ENCODE data around the gene ZNF655. TPM values are rescaled to one million over a fixed set of nuclear protein-coding genes. Genes with fewer than 3 reads are reported as not detected.

ZNF655 gene
- total RNA-seq, 1 experiment from 2014 or later, result 59.3 TPM

DNA sequence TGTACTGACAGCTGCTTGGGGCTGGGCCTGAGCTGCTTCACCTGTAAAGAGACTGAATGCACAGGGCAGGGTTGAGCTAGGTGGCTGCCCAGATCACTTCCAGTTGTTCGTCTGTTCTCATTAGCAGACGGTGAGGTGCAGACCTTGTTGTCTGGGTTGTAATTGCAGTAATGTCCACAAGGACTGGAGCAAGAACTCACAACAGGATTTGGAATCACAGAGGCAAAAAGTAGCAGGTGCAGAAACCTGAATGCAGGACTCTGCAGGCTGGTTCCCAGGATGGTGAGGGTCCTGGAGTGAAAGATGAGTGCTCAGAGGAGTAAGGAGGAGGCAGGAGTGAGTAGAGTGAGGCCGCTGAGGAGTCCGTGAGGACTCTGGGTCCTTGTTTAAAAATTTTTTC is 67.5 kb downstream of the ZNF655 start:
- H3K27me3 ChIP-seq (replicated peaks; ENCODE audit: insufficient read depth, low read depth, low read length, poor library complexity), result no peaks in the 10 kb centered on the region
- H3K4me1 ChIP-seq (ENCODE audit: insufficient read depth, low read length, poor library complexity, severe bottlenecking), result no peaks in the 10 kb centered on the region
- POLR2A ChIA-PET (ENCODE audit: low non-redundant PET), result no interaction called here
- H3K36me3 ChIP-seq (ENCODE audit: insufficient read depth, low read length, poor library complexity, severe bottlenecking), result peaks cover 87% of the 10 kb centered on the region
- intact Hi-C loops (cut with micrococcal nuclease; ENCODE audit: unreplicated experiment), result no loop called here
- no peak overlapping the region for H3K4me3 ChIP-seq (ENCODE audit: low read depth, low read length, poor library complexity, severe bottlenecking)
- TF ChIP-seq, protein P1, sequence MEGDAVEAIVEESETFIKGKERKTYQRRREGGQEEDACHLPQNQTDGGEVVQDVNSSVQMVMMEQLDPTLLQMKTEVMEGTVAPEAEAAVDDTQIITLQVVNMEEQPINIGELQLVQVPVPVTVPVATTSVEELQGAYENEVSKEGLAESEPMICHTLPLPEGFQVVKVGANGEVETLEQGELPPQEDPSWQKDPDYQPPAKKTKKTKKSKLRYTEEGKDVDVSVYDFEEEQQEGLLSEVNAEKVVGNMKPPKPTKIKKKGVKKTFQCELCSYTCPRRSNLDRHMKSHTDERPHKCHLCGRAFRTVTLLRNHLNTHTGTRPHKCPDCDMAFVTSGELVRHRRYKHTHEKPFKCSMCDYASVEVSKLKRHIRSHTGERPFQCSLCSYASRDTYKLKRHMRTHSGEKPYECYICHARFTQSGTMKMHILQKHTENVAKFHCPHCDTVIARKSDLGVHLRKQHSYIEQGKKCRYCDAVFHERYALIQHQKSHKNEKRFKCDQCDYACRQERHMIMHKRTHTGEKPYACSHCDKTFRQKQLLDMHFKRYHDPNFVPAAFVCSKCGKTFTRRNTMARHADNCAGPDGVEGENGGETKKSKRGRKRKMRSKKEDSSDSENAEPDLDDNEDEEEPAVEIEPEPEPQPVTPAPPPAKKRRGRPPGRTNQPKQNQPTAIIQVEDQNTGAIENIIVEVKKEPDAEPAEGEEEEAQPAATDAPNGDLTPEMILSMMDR (conservative IDR thresholded peaks at IDR 0.05; ENCODE audit: low read depth, low read length), result no peak
- no peak for TF ChIP-seq EZH2 (IDR thresholded peaks at IDR 0.05; ENCODE audit: borderline replicate concordance, low read depth, low read length, poor library complexity, severe bottlenecking)
- H3K9me3 ChIP-seq (ENCODE audit: low read depth, low read length, poor library complexity, severe bottlenecking), result no peaks in the 10 kb centered on the region
- CTCF ChIA-PET, result no interaction called here
- no TSS peak for BruUV-seq (replicated peaks)
- no peak for DNase-seq (ENCODE audit: low spot score)
- no peak overlapping the region for H3K27ac ChIP-seq (ENCODE audit: low read depth, low read length, poor library complexity, severe bottlenecking)

Other genes with a start within 250 kb of the ZNF655 start
- gene ARPC1A, start 232.7 kb upstream of the ZNF655 start, total RNA-seq (2021), result 155 and 167 TPM in 2 replicates
- gene ARPC1B, start 183.9 kb upstream of the ZNF655 start, total RNA-seq (2021), result 29.9 and 39.8 TPM in 2 replicates
- gene PDAP1, start 150.0 kb upstream of the ZNF655 start, total RNA-seq (2021), result 157 and 164 TPM in 2 replicates
- gene BUD31, start 149.7 kb upstream of the ZNF655 start, total RNA-seq (2021), result 180 and 194 TPM in 2 replicates
- gene PTCD1, start 119.8 kb upstream of the ZNF655 start, total RNA-seq (2021), result 8.4 and 11.8 TPM in 2 replicates
- gene CPSF4, start 119.7 kb upstream of the ZNF655 start, total RNA-seq (2021), result 75.3 and 87.5 TPM in 2 replicates
- 411 and 461 TPM in 2 replicates for gene ATP5MF, start 92.5 kb upstream of the ZNF655 start, total RNA-seq (2021)
- 17.0 and 18.2 TPM in 2 replicates for gene ZNF789, start 85.8 kb upstream of the ZNF655 start, total RNA-seq (2021)
- 19.3 and 20.2 TPM in 2 replicates for gene ZNF394, start 58.4 kb upstream of the ZNF655 start, total RNA-seq (2021)
- 13.3 and 13.4 TPM in 2 replicates for gene ZKSCAN5, start 54.0 kb upstream of the ZNF655 start, total RNA-seq (2021)
- 6.1 and 8.4 TPM in 2 replicates for gene FAM200A, start 6.5 kb upstream of the ZNF655 start, total RNA-seq (2021)
- gene TMEM225B, start 39.6 kb downstream of the ZNF655 start, total RNA-seq (2021), result 0.81 and 1.3 TPM in 2 replicates
- 19.8 and 20.6 TPM in 2 replicates for gene ZSCAN25, start 58.3 kb downstream of the ZNF655 start, total RNA-seq (2021)
- gene CYP3A5, start 121.4 kb downstream of the ZNF655 start, total RNA-seq (2021), result 9.1 and 9.9 TPM in 2 replicates
- not detected in 2 replicates for gene CYP3A7, start 176.6 kb downstream of the ZNF655 start, total RNA-seq (2021)
- gene CYP3A4, start 225.5 kb downstream of the ZNF655 start, total RNA-seq (2021), result not detected in 2 replicates

Data from A673 (cell line).